A549 treated with AZD9567 at 1 μM for 4 hours (cell line): Measurements from ENCODE around the gene DAGLB. TPM values are rescaled to one million over a fixed set of nuclear protein-coding genes. Genes with fewer than 3 reads are reported as not detected.

Source experiments
- total RNA-seq: library from RNA; stranded (reverse); fragments of 200-300 nt; extraction: Qiagen RNA extraction; gene quantifications from 5 replicates; pipeline ENCODE4 v1.2.3, GENCODE V29; 2022; ENCODE audit not compliant: insufficient read depth

The DAGLB gene, protein sequence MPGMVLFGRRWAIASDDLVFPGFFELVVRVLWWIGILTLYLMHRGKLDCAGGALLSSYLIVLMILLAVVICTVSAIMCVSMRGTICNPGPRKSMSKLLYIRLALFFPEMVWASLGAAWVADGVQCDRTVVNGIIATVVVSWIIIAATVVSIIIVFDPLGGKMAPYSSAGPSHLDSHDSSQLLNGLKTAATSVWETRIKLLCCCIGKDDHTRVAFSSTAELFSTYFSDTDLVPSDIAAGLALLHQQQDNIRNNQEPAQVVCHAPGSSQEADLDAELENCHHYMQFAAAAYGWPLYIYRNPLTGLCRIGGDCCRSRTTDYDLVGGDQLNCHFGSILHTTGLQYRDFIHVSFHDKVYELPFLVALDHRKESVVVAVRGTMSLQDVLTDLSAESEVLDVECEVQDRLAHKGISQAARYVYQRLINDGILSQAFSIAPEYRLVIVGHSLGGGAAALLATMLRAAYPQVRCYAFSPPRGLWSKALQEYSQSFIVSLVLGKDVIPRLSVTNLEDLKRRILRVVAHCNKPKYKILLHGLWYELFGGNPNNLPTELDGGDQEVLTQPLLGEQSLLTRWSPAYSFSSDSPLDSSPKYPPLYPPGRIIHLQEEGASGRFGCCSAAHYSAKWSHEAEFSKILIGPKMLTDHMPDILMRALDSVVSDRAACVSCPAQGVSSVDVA
- total RNA-seq, result 21.1 to 28.6 TPM (median 23.1 TPM) in 5 replicates

DNA sequence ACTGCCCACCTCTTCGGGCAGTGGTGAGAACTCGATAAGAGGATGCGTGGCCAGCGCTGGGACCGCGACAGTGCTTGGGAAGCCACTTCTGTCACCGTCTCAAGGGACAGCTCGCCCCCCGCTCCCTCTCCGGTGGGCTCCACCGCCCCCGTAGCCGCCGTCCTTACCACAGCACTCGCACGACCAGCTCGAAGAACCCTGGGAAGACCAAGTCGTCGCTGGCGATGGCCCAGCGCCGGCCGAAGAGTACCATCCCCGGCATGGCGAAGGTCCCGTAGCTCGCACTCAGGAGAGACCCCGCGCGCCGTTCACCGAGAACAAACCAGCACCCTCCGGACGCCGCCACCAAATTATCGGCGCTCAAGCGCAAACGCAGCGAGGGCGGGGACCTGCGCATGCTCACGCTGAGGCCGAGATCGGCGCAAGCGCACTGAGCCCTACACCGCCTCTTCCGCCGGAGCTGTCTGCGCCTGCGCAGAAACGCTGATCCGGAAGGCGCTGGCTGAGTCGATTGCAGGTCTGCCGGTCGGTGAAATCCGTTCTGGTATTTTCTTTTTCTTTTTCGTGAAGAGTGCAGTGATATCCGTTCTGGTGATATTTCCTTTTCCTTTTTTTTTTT, at the start of gene DAGLB:
Gene DAGLB (minus strand): TSS at position 374 of the 619 bp plus-strand sequence. CDS start 112 bp downstream, at position 262.

Other genes starting within 250 kb of the DAGLB start
- gene CYTH3, start 175.3 kb downstream of the DAGLB start, total RNA-seq, result 27.4 to 31.4 TPM (median 28.5 TPM) in 5 replicates
- 16.3 to 19.2 TPM (median 17.1 TPM) in 5 replicates for gene FAM220A, start 99.0 kb downstream of the DAGLB start, total RNA-seq
- gene RAC1, start 73.4 kb downstream of the DAGLB start, total RNA-seq, result 282 to 384 TPM (median 381 TPM) in 5 replicates
- gene KDELR2, start 36.2 kb upstream of the DAGLB start, total RNA-seq, result 130 to 144 TPM (median 138 TPM) in 5 replicates
- 0.06 TPM in 1 of 5 replicates, not detected in the others for gene GRID2IP, start 103.5 kb upstream of the DAGLB start, total RNA-seq
- gene ZDHHC4, start 129.5 kb upstream of the DAGLB start, total RNA-seq, result 32.4 to 51.6 TPM (median 49.1 TPM) in 5 replicates
- 26.8 to 41.6 TPM (median 28.6 TPM) in 5 replicates for gene INTS15, start 142.1 kb upstream of the DAGLB start, total RNA-seq
- gene ZNF853, start 167.7 kb upstream of the DAGLB start, total RNA-seq, result 1.7 to 2.4 TPM (median 2.0 TPM) in 5 replicates
- gene ZNF316, start 189.4 kb upstream of the DAGLB start, total RNA-seq, result 9.6 to 14.1 TPM (median 13.7 TPM) in 5 replicates